ENCODE measurements around the gene MAP4. TPM values are rescaled to one million over a fixed set of nuclear protein-coding genes. Genes with fewer than 3 reads are reported as not detected.

MAP4 gene
- total RNA-seq, 2 donors from 2014 or later: 80.6 to 89.7 TPM

DNA sequence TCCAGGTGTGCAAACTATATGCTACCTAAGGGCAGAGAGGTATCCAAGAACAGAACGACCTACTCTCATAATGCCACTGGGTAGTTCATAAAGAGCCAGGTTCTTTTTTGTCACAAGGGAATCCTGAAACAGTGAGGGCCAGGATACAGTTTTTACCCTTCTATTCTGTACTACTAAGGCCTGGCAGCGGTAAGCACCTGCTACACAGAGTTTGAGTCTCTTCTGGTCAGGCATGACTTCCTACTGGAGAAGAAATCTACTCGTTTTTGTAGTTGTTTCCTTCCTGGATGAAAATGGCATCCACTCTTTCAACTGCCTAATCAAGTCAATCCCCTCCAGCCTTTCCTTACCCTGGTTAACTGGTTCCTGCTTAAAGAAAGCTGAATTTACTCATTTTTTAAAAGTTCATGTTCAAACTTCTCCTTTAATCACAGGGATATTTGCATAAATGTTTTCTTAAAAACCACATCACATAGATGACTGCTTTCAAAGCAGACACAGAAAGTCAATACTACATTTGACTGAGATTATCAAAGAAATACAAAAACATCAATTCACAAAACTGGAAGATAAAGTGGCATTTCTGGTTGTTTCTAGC lies 40.0 kb downstream of the MAP4 start:
- peaks cover 3% of the 10 kb centered on the region for H3K36me3 Mint-ChIP-seq (ENCODE audit: low read depth)
- no peak overlapping the region for H3K4me3 Mint-ChIP-seq
- H3K27ac Mint-ChIP-seq: no peak overlapping the region
- no peaks in the 10 kb centered on the region for H3K9me3 ChIP-seq (ENCODE audit: control insufficient read depth, low read length, poor library complexity, severe bottlenecking)
- ATAC-seq: no peak
- H3K4me1 Mint-ChIP-seq: peaks cover 2% of the 10 kb centered on the region
- H3K27me3 Mint-ChIP-seq: no peaks in the 10 kb centered on the region
- DNase-seq: no peak

DNA sequence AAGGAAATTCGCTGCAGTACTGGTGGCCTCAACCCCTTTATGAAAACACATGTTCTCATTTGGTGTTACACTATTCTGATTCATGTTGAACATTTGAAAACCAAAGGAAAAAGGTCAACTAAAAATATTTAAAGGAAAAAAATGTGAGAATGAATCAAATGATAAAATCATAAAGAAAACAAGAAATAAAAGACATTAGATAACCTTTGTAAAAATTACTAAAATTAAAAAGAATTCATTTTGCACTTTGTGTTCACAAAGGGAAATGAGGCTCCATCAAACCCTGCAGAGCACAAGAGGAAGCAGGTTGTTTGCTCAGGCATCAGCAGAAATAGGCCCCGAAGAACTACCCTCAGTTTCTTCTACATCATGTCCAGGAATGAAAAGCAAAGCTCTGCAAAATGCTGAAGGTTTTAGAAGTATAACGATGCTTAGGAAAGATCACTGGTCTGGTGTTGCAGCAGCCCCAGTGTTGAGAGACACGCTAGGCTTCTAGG lies 41.2 kb downstream of the MAP4 start:
- ATAC-seq (no peak), DNase-seq (no peak)
- Mint-ChIP-seq H3K27me3 (no peaks in the 10 kb centered on the region), H3K4me1 (peaks cover 2% of the 10 kb centered on the region), H3K27ac (no peak overlapping the region), H3K36me3 (ENCODE audit: low read depth) (peaks cover 3% of the 10 kb centered on the region), H3K4me3 (no peak overlapping the region)
- no peaks in the 10 kb centered on the region for H3K9me3 ChIP-seq (ENCODE audit: control insufficient read depth, low read length, poor library complexity, severe bottlenecking)

DNA sequence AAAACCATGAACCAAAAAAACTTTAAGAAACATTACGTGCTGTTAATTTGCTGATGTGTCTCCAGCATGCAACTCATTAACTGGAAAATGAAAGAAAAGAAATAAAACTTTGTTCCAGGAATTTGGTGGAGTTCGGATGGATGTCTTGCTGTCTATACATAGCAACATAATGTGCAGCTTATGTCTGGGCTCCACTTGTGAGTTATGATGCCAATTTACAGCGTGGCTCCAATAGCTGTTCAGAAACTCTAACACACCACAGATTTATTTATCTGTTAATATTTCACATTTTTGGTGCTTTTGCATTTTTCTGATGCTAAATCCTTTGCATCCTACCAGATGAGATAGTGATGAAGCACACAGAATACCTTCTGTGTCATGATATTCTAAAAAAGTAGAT lies 45.1 kb downstream of the MAP4 start:
- Mint-ChIP-seq H3K27ac (no peak overlapping the region), H3K27me3 (no peaks in the 10 kb centered on the region), H3K36me3 (ENCODE audit: low read depth) (peaks cover 3% of the 10 kb centered on the region), H3K4me3 (no peak overlapping the region), H3K4me1 (peaks cover 6% of the 10 kb centered on the region)
- no peaks in the 10 kb centered on the region for H3K9me3 ChIP-seq (ENCODE audit: control insufficient read depth, low read length, poor library complexity, severe bottlenecking)
- ATAC-seq (no peak), DNase-seq (no peak)

DNA sequence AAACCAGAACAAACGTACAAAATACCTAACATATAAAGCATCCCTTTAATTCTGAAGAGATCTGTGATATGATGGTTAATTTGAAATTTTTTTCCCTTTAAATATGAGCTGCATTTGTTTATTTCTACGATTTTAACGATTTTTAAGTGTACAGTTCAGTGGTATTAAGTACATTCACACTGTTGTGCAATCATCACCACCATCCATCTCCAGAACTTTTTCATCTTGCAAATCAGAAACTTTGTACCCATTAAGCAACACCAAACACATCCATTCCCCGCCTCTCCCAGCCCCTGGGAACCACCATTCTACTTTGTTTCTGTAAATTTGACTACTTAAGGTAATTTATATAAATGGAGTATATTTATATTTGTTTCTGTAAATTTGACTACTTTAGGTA lies 51.5 kb downstream of the MAP4 start:
- Mint-ChIP-seq H3K27me3 (no peaks in the 10 kb centered on the region), H3K4me3 (no peak overlapping the region), H3K36me3 (ENCODE audit: low read depth) (no peaks in the 10 kb centered on the region), H3K27ac (no peak overlapping the region), H3K4me1 (peaks cover 38% of the 10 kb centered on the region)
- H3K9me3 ChIP-seq (ENCODE audit: control insufficient read depth, low read length, poor library complexity, severe bottlenecking): no peaks in the 10 kb centered on the region
- ATAC-seq: no peak
- DNase-seq: no peak

DNA sequence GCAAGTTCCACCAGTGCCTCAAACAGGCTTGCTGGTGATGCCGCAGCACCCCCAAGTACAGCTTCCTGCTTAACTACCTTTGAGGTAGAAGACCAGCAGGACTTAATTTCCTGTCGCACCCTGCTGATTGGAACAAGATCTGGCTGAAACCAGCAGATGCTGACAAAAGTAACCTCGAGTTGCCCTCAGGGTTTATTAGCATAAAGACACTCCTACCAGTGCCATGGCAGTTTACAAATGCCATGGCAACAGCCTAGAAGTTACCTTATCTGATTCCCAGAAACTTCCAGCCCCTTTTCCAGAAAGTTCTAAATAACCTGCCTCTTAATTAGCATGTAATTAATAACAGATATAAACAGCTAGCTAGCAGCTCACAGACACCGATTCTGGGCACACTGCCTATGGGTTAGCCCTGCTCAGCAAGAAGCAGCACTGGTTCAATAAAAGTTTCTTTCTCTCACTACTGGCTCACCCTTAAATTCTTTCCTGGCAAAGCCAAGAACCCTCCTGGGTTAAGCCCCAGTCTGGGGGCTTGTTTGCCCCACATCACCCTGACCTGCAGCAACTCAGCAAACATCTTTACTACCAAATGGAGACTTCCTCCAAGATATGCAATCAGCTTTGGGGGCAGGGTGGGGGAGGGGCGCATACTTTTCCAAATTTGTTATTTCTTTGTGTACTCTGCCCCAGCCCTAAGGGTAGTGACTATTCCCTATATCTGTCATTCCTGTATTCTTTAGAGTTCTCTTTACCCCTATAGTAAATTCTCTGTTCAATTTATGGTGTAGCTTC lies 54.2 kb downstream of the MAP4 start:
- Mint-ChIP-seq H3K36me3 (ENCODE audit: low read depth) (no peaks in the 10 kb centered on the region), H3K27me3 (no peaks in the 10 kb centered on the region), H3K4me3 (no peak overlapping the region), H3K27ac (peak overlapping the region; percentile 84), H3K4me1 (peaks cover 37% of the 10 kb centered on the region)
- no peaks in the 10 kb centered on the region for H3K9me3 ChIP-seq (ENCODE audit: control insufficient read depth, low read length, poor library complexity, severe bottlenecking)
- peak; percentile 76 for ATAC-seq
- no peak for DNase-seq

DNA sequence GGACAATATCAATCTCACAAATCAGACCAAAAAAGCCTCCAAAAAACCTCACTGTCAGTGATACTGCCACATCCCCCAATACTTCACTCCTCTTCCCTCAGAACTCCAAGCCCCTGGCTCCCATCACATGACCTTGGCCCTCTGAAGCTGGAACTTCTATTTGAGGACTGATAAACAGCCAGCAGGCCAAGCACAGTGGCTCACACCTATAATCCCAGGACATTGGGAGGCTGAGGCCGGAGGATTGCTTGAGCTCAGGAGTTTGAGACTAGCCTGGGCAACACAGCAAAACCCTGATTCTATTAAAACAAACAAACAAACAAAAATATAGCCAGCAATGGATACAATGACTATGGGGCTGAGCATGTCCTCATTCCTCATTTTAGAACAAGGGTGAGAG lies 55.2 kb downstream of the MAP4 start:
- Mint-ChIP-seq H3K36me3 (ENCODE audit: low read depth) (no peaks in the 10 kb centered on the region), H3K4me3 (no peak overlapping the region), H3K27me3 (no peaks in the 10 kb centered on the region), H3K4me1 (peaks cover 37% of the 10 kb centered on the region), H3K27ac (peak overlapping the region; percentile 53)
- H3K9me3 ChIP-seq (ENCODE audit: control insufficient read depth, low read length, poor library complexity, severe bottlenecking): no peaks in the 10 kb centered on the region
- DNase-seq (no peak), ATAC-seq (no peak)

DNA sequence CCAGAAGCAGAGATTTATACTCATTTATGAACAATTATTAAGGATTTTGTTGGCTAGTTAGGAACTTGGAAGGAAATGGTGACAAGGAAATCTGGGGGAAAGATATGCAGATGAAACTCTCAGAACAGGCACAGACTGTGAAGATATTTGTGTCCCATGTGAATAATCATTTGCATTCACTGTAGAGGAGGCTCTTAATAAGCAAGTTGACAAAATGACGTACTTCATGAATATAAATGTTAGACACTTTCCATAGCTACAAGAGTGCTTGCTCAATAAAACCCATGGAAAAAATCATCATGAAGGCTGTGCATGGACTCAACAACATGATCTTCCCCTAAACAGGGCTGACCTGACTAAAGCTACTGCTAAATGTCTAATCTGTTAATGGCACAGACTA lies 59.7 kb downstream of the MAP4 start:
- H3K4me3 Mint-ChIP-seq: no peak overlapping the region
- H3K36me3 Mint-ChIP-seq (ENCODE audit: low read depth): no peaks in the 10 kb centered on the region
- ATAC-seq (no peak), DNase-seq (no peak)
- no peaks in the 10 kb centered on the region for H3K9me3 ChIP-seq (ENCODE audit: control insufficient read depth, low read length, poor library complexity, severe bottlenecking)
- H3K4me1 Mint-ChIP-seq: peaks cover 13% of the 10 kb centered on the region
- no peaks in the 10 kb centered on the region for H3K27me3 Mint-ChIP-seq
- no peak overlapping the region for H3K27ac Mint-ChIP-seq

DNA sequence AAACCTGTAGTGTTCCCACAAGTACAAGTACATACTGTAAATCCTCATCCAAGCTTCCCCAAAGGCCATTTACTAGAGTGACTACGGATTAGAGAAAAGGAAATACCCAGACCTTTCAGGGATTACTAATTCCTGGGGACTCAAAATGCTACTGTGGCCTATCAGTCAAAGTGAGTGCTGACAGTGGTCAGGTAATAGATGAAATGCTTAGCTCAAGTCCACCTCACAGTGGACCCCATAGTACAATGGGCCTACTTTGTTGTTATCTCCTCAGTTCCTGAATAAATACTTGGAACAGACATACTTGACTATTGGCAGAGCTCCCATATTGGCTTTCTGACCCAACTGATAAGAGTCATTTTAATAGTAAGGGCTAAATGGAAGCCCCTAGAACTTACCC lies 61.6 kb downstream of the MAP4 start:
- Mint-ChIP-seq H3K4me3 (no peak overlapping the region), H3K4me1 (peaks cover 10% of the 10 kb centered on the region), H3K27me3 (no peaks in the 10 kb centered on the region), H3K36me3 (ENCODE audit: low read depth) (no peaks in the 10 kb centered on the region), H3K27ac (no peak overlapping the region)
- H3K9me3 ChIP-seq (ENCODE audit: control insufficient read depth, low read length, poor library complexity, severe bottlenecking): no peaks in the 10 kb centered on the region
- DNase-seq: no peak
- no peak for ATAC-seq

DNA sequence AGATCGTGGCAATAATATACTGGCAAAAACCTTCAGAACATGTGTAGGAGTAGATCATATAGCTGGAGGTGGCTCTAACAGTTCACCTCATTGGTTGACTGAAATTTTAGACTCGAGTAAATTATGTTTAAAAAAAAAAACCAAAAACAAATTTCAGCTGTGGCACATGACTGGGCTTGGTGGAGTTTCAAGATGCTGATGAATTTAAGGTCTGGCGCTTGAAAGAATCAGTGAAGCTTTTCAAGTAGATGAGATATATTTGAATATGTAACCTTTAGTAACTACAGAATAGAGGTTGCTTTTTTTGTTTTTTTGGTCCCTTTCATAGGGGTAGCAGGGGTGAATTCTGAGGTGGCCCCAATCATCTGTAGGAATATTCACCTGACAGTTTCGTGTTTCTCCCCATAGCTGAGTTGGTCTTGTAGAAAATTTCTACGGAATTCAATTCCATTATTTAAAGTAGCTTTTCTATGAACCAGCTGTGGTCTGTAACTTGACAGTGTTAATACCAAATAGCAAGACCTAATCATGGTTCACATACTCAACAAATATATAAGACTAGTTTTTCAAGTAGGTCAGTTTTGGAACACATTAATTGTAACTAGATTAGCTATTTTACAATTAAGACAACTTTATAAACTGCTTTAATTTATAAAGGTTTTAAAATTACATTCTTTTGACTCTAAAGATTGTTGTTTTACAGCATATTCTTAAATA lies 65.6 kb downstream of the MAP4 start:
- ATAC-seq (no peak), DNase-seq (no peak)
- Mint-ChIP-seq H3K36me3 (ENCODE audit: low read depth) (no peaks in the 10 kb centered on the region), H3K4me3 (no peak overlapping the region), H3K4me1 (peaks cover 7% of the 10 kb centered on the region), H3K27ac (no peak overlapping the region), H3K27me3 (no peaks in the 10 kb centered on the region)
- H3K9me3 ChIP-seq (ENCODE audit: control insufficient read depth, low read length, poor library complexity, severe bottlenecking): no peaks in the 10 kb centered on the region

DNA sequence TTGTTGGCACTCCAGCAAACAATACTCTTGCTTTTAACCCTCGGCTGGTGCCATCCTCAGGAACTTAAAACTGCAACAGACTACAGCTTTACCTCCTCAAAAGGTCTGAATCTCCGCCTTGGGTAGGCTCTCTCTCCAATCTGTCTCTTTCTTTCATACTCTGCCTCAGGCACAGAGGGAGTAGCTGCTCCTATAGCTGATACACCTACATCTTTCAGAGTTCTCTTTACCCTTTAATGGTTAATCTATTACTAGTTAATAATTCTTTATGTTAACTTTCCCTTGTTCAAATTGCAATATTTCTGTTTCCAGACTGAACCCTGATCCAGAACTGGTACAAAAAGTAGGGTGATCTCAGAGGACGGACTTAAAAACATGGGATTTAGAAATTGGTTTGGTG lies 66.2 kb downstream of the MAP4 start:
- Mint-ChIP-seq H3K4me3 (no peak overlapping the region), H3K36me3 (ENCODE audit: low read depth) (no peaks in the 10 kb centered on the region), H3K27me3 (no peaks in the 10 kb centered on the region), H3K4me1 (peaks cover 7% of the 10 kb centered on the region), H3K27ac (no peak overlapping the region)
- H3K9me3 ChIP-seq (ENCODE audit: control insufficient read depth, low read length, poor library complexity, severe bottlenecking): no peaks in the 10 kb centered on the region
- DNase-seq (no peak), ATAC-seq (no peak)

DNA sequence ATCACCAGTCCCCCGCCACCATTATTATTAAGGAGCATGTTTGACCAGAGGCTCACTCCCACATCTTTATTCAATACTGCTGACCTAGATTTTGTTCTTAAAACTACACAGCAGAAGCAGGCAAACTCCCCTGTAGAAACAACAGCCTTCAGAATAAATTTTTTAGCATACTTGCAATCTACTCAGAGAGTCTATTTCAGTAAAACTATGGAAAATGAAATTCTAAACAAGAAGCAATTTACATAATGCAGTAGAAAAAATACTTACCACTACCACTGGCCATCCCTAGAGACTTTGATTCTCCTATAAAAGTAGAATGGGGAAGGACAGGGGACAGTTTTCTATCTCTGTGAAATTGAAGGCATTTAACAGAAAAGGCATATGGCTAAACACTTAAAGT lies 76.0 kb downstream of the MAP4 start:
- peaks cover 6% of the 10 kb centered on the region for H3K4me1 Mint-ChIP-seq
- no peaks in the 10 kb centered on the region for H3K27me3 Mint-ChIP-seq
- H3K36me3 Mint-ChIP-seq (ENCODE audit: low read depth): no peaks in the 10 kb centered on the region
- no peak overlapping the region for H3K4me3 Mint-ChIP-seq
- no peak overlapping the region for H3K27ac Mint-ChIP-seq
- H3K9me3 ChIP-seq (ENCODE audit: control insufficient read depth, low read length, poor library complexity, severe bottlenecking): no peaks in the 10 kb centered on the region
- ATAC-seq (no peak), DNase-seq (no peak)

DNA sequence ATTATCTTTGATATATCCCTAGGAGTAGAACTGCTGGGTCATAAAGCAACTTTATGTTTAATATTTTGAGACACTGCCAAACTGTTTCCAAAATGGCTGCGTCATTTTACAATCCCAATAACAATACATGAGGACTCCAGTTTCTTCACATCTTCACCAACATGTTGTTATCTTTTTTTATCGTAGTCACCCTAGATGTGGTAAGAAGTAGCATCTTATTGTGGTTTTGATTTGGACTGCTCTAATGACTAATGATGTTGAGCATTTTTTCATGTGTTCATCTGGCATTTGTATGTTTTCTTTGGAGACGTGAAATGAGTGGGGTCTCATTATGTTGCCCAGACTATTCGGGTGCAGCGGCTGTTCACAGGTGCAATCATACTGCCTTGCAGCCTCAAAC lies 83.8 kb downstream of the MAP4 start:
- no peaks in the 10 kb centered on the region for H3K9me3 ChIP-seq (ENCODE audit: control insufficient read depth, low read length, poor library complexity, severe bottlenecking)
- Mint-ChIP-seq H3K4me1 (peaks cover 12% of the 10 kb centered on the region), H3K36me3 (ENCODE audit: low read depth) (no peaks in the 10 kb centered on the region), H3K27ac (no peak overlapping the region), H3K27me3 (no peaks in the 10 kb centered on the region), H3K4me3 (no peak overlapping the region)
- ATAC-seq: no peak
- no peak for DNase-seq

DNA sequence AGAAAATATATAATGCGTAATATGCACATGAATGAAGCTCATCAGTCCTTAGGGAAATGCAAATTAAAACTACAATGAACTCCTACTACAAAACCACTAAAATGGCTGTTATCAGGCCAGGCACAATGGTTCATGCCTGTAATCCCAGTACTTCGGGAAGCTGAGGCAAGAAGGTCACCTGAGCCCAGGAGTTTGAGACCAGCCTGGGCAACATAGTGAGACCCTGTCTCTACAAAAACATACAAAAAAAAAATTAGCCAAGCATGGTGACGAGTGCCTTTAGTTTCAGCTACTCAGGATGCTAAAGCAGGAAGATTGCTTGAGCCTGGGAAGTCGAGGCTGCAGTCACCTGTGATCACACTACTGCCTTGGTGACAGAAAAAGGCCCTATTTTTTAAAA lies 85.2 kb downstream of the MAP4 start:
- peaks cover 11% of the 10 kb centered on the region for H3K4me1 Mint-ChIP-seq
- H3K36me3 Mint-ChIP-seq (ENCODE audit: low read depth): no peaks in the 10 kb centered on the region

More for the DNA sequence above, 85.2 kb downstream of the MAP4 start:
- ATAC-seq: no peak
- no peaks in the 10 kb centered on the region for H3K27me3 Mint-ChIP-seq
- DNase-seq: no peak
- H3K27ac Mint-ChIP-seq: no peak overlapping the region
- H3K9me3 ChIP-seq (ENCODE audit: control insufficient read depth, low read length, poor library complexity, severe bottlenecking): no peaks in the 10 kb centered on the region
- no peak overlapping the region for H3K4me3 Mint-ChIP-seq
